ENCODE results near the gene SNX1.

- TF ChIP-seq, protein P1, sequence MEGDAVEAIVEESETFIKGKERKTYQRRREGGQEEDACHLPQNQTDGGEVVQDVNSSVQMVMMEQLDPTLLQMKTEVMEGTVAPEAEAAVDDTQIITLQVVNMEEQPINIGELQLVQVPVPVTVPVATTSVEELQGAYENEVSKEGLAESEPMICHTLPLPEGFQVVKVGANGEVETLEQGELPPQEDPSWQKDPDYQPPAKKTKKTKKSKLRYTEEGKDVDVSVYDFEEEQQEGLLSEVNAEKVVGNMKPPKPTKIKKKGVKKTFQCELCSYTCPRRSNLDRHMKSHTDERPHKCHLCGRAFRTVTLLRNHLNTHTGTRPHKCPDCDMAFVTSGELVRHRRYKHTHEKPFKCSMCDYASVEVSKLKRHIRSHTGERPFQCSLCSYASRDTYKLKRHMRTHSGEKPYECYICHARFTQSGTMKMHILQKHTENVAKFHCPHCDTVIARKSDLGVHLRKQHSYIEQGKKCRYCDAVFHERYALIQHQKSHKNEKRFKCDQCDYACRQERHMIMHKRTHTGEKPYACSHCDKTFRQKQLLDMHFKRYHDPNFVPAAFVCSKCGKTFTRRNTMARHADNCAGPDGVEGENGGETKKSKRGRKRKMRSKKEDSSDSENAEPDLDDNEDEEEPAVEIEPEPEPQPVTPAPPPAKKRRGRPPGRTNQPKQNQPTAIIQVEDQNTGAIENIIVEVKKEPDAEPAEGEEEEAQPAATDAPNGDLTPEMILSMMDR (conservative IDR thresholded peaks at IDR 0.05; ENCODE audit: low read length): no peak
- TF ChIP-seq EZH2phosphoT487 (IDR thresholded peaks at IDR 0.05; ENCODE audit: borderline replicate concordance): no peak
These were observed 44.1 kb upstream of the SNX1 start for GRCh38 chr15:64051407-64052259.

Data from Loucy (cell line).